WI38 (cell line): ENCODE measurements around the gene ZNF263.

Experiments used
- H3K4me3 ChIP-seq: 2 replicates; pipeline ENCODE4 v1.5.1; 2011; ENCODE audit warnings: low read depth, mild to moderate bottlenecking, control low read depth, low read length
- CTCF ChIP-seq: IDR thresholded peaks from 2 replicates; pipeline ENCODE4 v1.5.1; 2012; ENCODE audit warnings: low read depth, mild to moderate bottlenecking, control low read depth, low read length

Gene ZNF263

GRCh38 chr16:3282103-3282729 lies 1.1 kb upstream of the ZNF263 start:
- peak overlapping the region; percentile 98 for H3K4me3 ChIP-seq

GRCh38 chr16:3283543-3284447 lies 504 bp downstream of the ZNF263 start:
- peak overlapping the region; percentile 98 for H3K4me3 ChIP-seq
- no peak for TF ChIP-seq CTCF

More at GRCh38 chr16:3282103-3282729, 1.1 kb upstream of the ZNF263 start:
- no peak for TF ChIP-seq CTCF

GRCh38 chr16:3285131-3285530 lies 1.8 kb downstream of the ZNF263 start:
- TF ChIP-seq CTCF = no peak
- peak overlapping the region; percentile 98 for H3K4me3 ChIP-seq

- no peak for TF ChIP-seq CTCF
- no peak overlapping the region for H3K4me3 ChIP-seq
These were observed 6.8 kb downstream of the ZNF263 start for GRCh38 chr16:3289998-3290673.

- no peak for TF ChIP-seq CTCF
- no peak overlapping the region for H3K4me3 ChIP-seq
These were observed 9.3 kb downstream of the ZNF263 start for GRCh38 chr16:3292604-3293003.

GRCh38 chr16:3295209-3295608 lies 11.9 kb downstream of the ZNF263 start:
- no peak overlapping the region for H3K4me3 ChIP-seq
- no peak for TF ChIP-seq CTCF
